IPS-20b (cell line): ENCODE measurements around the gene NIN.

ENCODE experiments used
- H3K27ac ChIP-seq: one replicate; pipeline ENCODE4 v1.5.1; 2013; ENCODE audit warnings: low read length
- H3K27me3 ChIP-seq: 2 replicates; pipeline ENCODE4 v1.6.1; 2013; ENCODE audit warnings: mild to moderate bottlenecking, low read length, inconsistent platforms; ENCODE audit not compliant: insufficient read depth
- H3K36me3 ChIP-seq: 2 replicates; pipeline ENCODE4 v1.6.1; 2013; ENCODE audit warnings: low read depth, mild to moderate bottlenecking, inconsistent platforms, low read length, moderate library complexity; ENCODE audit not compliant: insufficient read depth
- H3K4me1 ChIP-seq: 2 replicates; pipeline ENCODE4 v1.6.1; 2013; ENCODE audit warnings: mild to moderate bottlenecking, control low read depth, inconsistent platforms, low read length, moderate library complexity; ENCODE audit not compliant: insufficient read depth
- H3K4me3 ChIP-seq: 2 replicates; pipeline ENCODE4 v1.5.1; 2013; ENCODE audit warnings: mild to moderate bottlenecking, low read length, inconsistent platforms
- H3K9ac ChIP-seq: 2 replicates; pipeline ENCODE4 v1.6.1; 2013; ENCODE audit warnings: low read depth, mild to moderate bottlenecking, inconsistent platforms, low read length, moderate library complexity
- H3K9me3 ChIP-seq: 2 replicates; pipeline ENCODE4 v1.6.1; 2013; ENCODE audit warnings: mild to moderate bottlenecking, low read depth, low read length, inconsistent platforms; ENCODE audit not compliant: insufficient read depth

Gene NIN

GRCh38 chr14:50830932-50831725, at the start of gene NIN:
Gene NIN (minus strand): TSS chr14:50831162. CDS start chr14:50822056, 9,106 bp downstream.
- H3K4me3 ChIP-seq, result peak within 1 kb of the TSS; percentile 87
- H3K9me3 ChIP-seq, result no peaks in the 10 kb centered on the region
- peaks cover 15% of the 10 kb centered on the region; the same call in 1 of the 2 replicates for H3K4me1 ChIP-seq
- H3K27me3 ChIP-seq, result peaks cover 84% of the 10 kb centered on the region
- H3K9ac ChIP-seq, result peak within 1 kb of the TSS; percentile 73
- H3K27ac ChIP-seq, result no peak within 1 kb of the TSS
- no peaks in the 10 kb centered on the region for H3K36me3 ChIP-seq

- Histone ChIP-seq H3K36me3 (no peaks in the 10 kb centered on the region), H3K27ac (no peak overlapping the region), H3K27me3 (peaks cover 42% of the 10 kb centered on the region), H3K9ac (no peak overlapping the region), H3K4me3 (no peak overlapping the region), H3K9me3 (no peaks in the 10 kb centered on the region), H3K4me1 (no peaks in the 10 kb centered on the region)
Measured at GRCh38 chr14:50875359-50876070, 44.6 kb upstream of the NIN start.

GRCh38 chr14:50874757-50875156, 43.8 kb upstream of the NIN start:
- Histone ChIP-seq H3K27ac (no peak overlapping the region), H3K4me3 (no peak overlapping the region), H3K36me3 (no peaks in the 10 kb centered on the region), H3K9me3 (no peaks in the 10 kb centered on the region), H3K27me3 (peaks cover 50% of the 10 kb centered on the region), H3K9ac (no peak overlapping the region), H3K4me1 (no peaks in the 10 kb centered on the region)

GRCh38 chr14:50871914-50872732, 41.2 kb upstream of the NIN start, which contains the start of gene ABHD12B:
Gene ABHD12B (plus strand): TSS chr14:50872053. CDS start chr14:50872175, 122 bp downstream.
- H3K9me3 ChIP-seq, result no peaks in the 10 kb centered on the region
- H3K27ac ChIP-seq, result no peak within 1 kb of the TSS
- H3K4me1 ChIP-seq, result no peaks in the 10 kb centered on the region
- no peaks in the 10 kb centered on the region for H3K36me3 ChIP-seq
- H3K4me3 ChIP-seq, result peak within 1 kb of the TSS; percentile 53; the same call in 1 of the 2 replicates
- H3K27me3 ChIP-seq, result peaks cover 52% of the 10 kb centered on the region
- no peak within 1 kb of the TSS for H3K9ac ChIP-seq

GRCh38 chr14:50871228-50871627, 40.3 kb upstream of the NIN start:
- Histone ChIP-seq H3K27me3 (peaks cover 52% of the 10 kb centered on the region), H3K27ac (no peak overlapping the region), H3K9me3 (no peaks in the 10 kb centered on the region), H3K9ac (no peak overlapping the region), H3K4me3 (no peak overlapping the region), H3K36me3 (no peaks in the 10 kb centered on the region), H3K4me1 (no peaks in the 10 kb centered on the region)

GRCh38 chr14:50865391-50866076, 34.6 kb upstream of the NIN start:
- Histone ChIP-seq H3K36me3 (no peaks in the 10 kb centered on the region), H3K27me3 (peaks cover 10% of the 10 kb centered on the region), H3K4me3 (no peak overlapping the region), H3K27ac (no peak overlapping the region), H3K4me1 (peaks cover 4% of the 10 kb centered on the region; the same call in 1 of the 2 replicates), H3K9me3 (no peaks in the 10 kb centered on the region), H3K9ac (no peak overlapping the region)

- Histone ChIP-seq H3K27ac (no peak overlapping the region), H3K27me3 (peaks cover 4% of the 10 kb centered on the region), H3K9me3 (no peaks in the 10 kb centered on the region), H3K4me1 (peaks cover 8% of the 10 kb centered on the region; the same call in 1 of the 2 replicates), H3K36me3 (no peaks in the 10 kb centered on the region), H3K4me3 (no peak overlapping the region), H3K9ac (no peak overlapping the region)
Measured at GRCh38 chr14:50864946-50865345, 34.0 kb upstream of the NIN start.

- Histone ChIP-seq H3K27me3 (no peaks in the 10 kb centered on the region; the same call in 1 of the 2 replicates), H3K9ac (no peak overlapping the region), H3K9me3 (no peaks in the 10 kb centered on the region)
Measured at GRCh38 chr14:50864237-50864636, 33.3 kb upstream of the NIN start.

GRCh38 chr14:50862036-50862570, 31.1 kb upstream of the NIN start:
- H3K36me3 ChIP-seq, result no peaks in the 10 kb centered on the region
- H3K27ac ChIP-seq, result no peak overlapping the region
- no peak overlapping the region for H3K4me3 ChIP-seq
- peaks cover 9% of the 10 kb centered on the region; the same call in 1 of the 2 replicates for H3K4me1 ChIP-seq
- H3K9me3 ChIP-seq, result no peaks in the 10 kb centered on the region
- no peaks in the 10 kb centered on the region; the same call in 1 of the 2 replicates for H3K27me3 ChIP-seq
- H3K9ac ChIP-seq, result no peak overlapping the region

More at GRCh38 chr14:50864237-50864636, 33.3 kb upstream of the NIN start:
- Histone ChIP-seq H3K4me3 (no peak overlapping the region), H3K27ac (no peak overlapping the region), H3K4me1 (peaks cover 9% of the 10 kb centered on the region; the same call in 1 of the 2 replicates), H3K36me3 (no peaks in the 10 kb centered on the region)

GRCh38 chr14:50860478-50861086, 29.6 kb upstream of the NIN start:
- Histone ChIP-seq H3K9ac (peak overlapping the region; percentile 74; the same call in 1 of the 2 replicates), H3K4me3 (peak overlapping the region; percentile 42; the same call in 1 of the 2 replicates), H3K9me3 (no peaks in the 10 kb centered on the region)

More at GRCh38 chr14:50860478-50861086, 29.6 kb upstream of the NIN start:
- Histone ChIP-seq H3K36me3 (no peaks in the 10 kb centered on the region), H3K4me1 (peaks cover 9% of the 10 kb centered on the region; the same call in 1 of the 2 replicates), H3K27me3 (no peaks in the 10 kb centered on the region; the same call in 1 of the 2 replicates), H3K27ac (no peak overlapping the region)
